ENCODE results near the gene PPA2. TPM values are rescaled to one million over a fixed set of nuclear protein-coding genes. Genes with fewer than 3 reads are reported as not detected.

The PPA2 gene
- total and polyA plus RNA-seq, 12 donors, result 61.7 to 342 (median 112) TPM

DNA sequence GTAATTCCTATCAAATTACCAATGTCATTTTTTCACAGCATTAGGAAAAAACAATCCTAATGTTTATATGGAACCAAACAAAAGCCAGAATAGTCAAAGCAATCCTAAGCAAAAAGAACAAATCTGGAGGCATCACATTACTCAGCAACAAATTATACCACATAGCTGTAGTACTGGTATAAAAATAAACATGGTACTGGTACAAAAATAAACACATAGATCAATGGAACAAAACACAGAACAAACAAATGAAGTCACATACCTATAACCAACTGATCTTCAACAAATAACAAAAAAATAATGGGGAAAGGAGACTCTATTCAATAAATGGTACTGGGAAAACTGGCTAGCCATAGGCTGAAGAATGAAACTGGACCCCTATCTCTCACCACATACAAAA, 37.4 kb downstream of the PPA2 start:
- DNase-seq, result no peak
- no peak overlapping the region for H3K27ac ChIP-seq
- intact Hi-C loops (cut with DNase I), result no loop called here
- no peaks in the 10 kb centered on the region for H3K9me3 ChIP-seq (replicated peaks in 1 of 3)
- no peaks in the 10 kb centered on the region for H3K27me3 ChIP-seq
- no peak overlapping the region for H3K4me3 ChIP-seq
- TF ChIP-seq, protein P1, sequence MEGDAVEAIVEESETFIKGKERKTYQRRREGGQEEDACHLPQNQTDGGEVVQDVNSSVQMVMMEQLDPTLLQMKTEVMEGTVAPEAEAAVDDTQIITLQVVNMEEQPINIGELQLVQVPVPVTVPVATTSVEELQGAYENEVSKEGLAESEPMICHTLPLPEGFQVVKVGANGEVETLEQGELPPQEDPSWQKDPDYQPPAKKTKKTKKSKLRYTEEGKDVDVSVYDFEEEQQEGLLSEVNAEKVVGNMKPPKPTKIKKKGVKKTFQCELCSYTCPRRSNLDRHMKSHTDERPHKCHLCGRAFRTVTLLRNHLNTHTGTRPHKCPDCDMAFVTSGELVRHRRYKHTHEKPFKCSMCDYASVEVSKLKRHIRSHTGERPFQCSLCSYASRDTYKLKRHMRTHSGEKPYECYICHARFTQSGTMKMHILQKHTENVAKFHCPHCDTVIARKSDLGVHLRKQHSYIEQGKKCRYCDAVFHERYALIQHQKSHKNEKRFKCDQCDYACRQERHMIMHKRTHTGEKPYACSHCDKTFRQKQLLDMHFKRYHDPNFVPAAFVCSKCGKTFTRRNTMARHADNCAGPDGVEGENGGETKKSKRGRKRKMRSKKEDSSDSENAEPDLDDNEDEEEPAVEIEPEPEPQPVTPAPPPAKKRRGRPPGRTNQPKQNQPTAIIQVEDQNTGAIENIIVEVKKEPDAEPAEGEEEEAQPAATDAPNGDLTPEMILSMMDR (IDR thresholded peaks at IDR 0.05), result no peak
- TF ChIP-seq POLR2A (IDR thresholded peaks at IDR 0.05), result no peak
- H3K4me1 ChIP-seq (replicated peaks in 1 of 2), result no peaks in the 10 kb centered on the region
- peaks cover 0 to 7% of the 10 kb centered on the region in 2 donors for H3K36me3 ChIP-seq (replicated peaks in 1 of 2)

DNA sequence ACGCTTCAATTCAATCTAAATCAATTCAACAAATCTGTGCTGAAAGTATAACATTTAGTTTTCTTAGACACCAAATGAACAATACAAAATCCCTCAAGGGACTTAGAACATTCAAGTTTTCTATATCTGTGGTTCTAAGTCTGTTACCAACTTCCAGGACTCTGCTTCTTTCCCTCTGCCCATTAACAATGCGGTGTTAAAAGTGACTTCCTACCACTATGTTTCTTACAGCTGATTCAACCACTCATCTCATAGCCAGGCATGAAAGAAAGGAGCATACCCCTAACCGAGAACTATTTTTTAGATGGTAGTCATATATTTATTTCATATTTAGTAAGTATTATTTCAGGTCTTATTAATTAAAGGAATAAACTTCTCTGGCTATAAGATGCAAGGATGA, 38.9 kb downstream of the PPA2 start:
- WGBS, 4 donors, result 96 to 99% (median 99%) methylated on average over 3 of the region's 3 CpGs
- Histone ChIP-seq H3K4me1 (replicated peaks in 1 of 2) (no peaks in the 10 kb centered on the region), H3K27ac (no peak overlapping the region), H3K27me3 (no peaks in the 10 kb centered on the region), H3K9me3 (replicated peaks in 1 of 3) (no peaks in the 10 kb centered on the region), H3K36me3 (replicated peaks in 1 of 2) (peaks cover 0 to 7% of the 10 kb centered on the region in 2 donors), H3K4me3 (no peak overlapping the region)
- no peak for DNase-seq
- TF ChIP-seq POLR2A (IDR thresholded peaks at IDR 0.05), result no peak
- TF ChIP-seq, protein P1 (IDR thresholded peaks at IDR 0.05), result no peak
- intact Hi-C loops (cut with DNase I), result no loop called here

DNA sequence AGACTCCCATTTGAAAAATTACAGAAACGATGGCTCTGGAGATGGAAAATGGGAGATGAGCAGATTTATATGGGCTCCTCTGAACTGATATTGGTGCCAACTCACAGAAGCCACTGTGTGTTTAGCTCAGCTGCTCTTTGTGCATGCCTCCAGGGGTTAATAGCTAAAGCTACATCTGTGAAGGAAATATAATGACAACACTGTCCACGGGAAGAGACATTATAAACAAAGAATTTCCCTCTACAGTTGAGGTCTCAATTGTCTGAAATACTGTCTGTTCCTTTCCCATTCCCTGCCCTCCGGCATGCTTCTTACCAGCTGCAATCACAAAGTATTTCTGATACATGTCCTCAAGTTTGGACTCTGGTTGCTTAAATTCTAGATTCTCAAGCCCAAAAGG, 40.4 kb downstream of the PPA2 start:
- intact Hi-C loops (cut with DNase I), result no loop called here
- 70 to 85% (median 78%) methylated on average over 3 of the region's 3 CpGs for WGBS, 4 donors
- H3K36me3 ChIP-seq (replicated peaks in 1 of 2), result peaks cover 0 to 7% of the 10 kb centered on the region in 2 donors
- H3K27ac ChIP-seq, result no peak overlapping the region
- no peaks in the 10 kb centered on the region for H3K9me3 ChIP-seq (replicated peaks in 1 of 3)
- no peaks in the 10 kb centered on the region for H3K4me1 ChIP-seq (replicated peaks in 1 of 2)
- no peak for TF ChIP-seq POLR2A (IDR thresholded peaks at IDR 0.05)
- TF ChIP-seq, protein P1 (IDR thresholded peaks at IDR 0.05), result no peak
- DNase-seq, result no peak
- no peaks in the 10 kb centered on the region for H3K27me3 ChIP-seq
- H3K4me3 ChIP-seq, result no peak overlapping the region

DNA sequence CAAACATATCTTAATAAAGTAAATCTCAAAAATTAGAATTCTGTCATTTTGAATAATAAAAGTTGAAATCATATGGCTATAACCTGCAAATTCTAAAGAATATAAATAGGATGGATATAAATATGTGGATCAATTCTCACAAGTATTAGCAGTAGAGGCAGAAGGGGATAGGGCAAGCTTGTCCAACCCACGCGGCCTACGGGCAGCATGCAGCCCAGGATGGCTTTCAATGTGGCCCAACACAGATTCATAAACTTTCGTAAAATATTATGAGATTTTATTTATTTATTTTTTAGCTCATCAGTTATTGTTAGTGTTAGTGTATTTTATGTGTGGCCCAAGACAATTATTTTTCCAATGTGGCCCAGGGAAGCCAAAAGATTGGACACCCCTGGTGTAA, 41.4 kb downstream of the PPA2 start:
- Histone ChIP-seq H3K27ac (no peak overlapping the region), H3K4me3 (no peak overlapping the region), H3K4me1 (replicated peaks in 1 of 2) (no peaks in the 10 kb centered on the region), H3K27me3 (no peaks in the 10 kb centered on the region), H3K9me3 (replicated peaks in 1 of 3) (no peaks in the 10 kb centered on the region), H3K36me3 (replicated peaks in 1 of 2) (peaks cover 0 to 7% of the 10 kb centered on the region in 2 donors)
- DNase-seq, result no peak
- WGBS, 4 donors, result 97 to 99% (median 97%) methylated on average over 4 of the region's 4 CpGs
- TF ChIP-seq POLR2A (IDR thresholded peaks at IDR 0.05), result no peak
- TF ChIP-seq, protein P1 (IDR thresholded peaks at IDR 0.05), result no peak
- intact Hi-C loops (cut with DNase I), result no loop called here

Measured in adrenal gland (tissue), 12 donors.